T-helper 9 cell (primary cell): Measurements from ENCODE around the gene ZBED3.
"Not testable (repeated sequence)": the region's sequence is repeated elsewhere in the genome, so short reads cannot be mapped to it uniquely, and the experiment has no call there.

ENCODE experiments used
- DNase-seq: peaks from one replicate; pipeline ENCODE4 v3.0.0-alpha.2; 2020
- total RNA-seq, 2 donors: gene quantifications; one replicate each; lab custom pipeline; 2026; lab: John Stamatoyannopoulos, UW

Gene ZBED3
- total RNA-seq: 0.56 to 0.72 reads per million in 2 donors

- DNase-seq: peak; percentile 30
These were observed at the start of gene ZBED3 for GRCh38 chr5:77086689-77087483. Gene ZBED3, minus strand, starts transcription at chr5:77087285. Its CDS starts 9,407 bp downstream, at chr5:77077878.

- no peak for DNase-seq
These were observed 46.1 kb upstream of the ZBED3 start for GRCh38 chr5:77133061-77133758.

- DNase-seq: no peak
These were observed 44.3 kb upstream of the ZBED3 start for GRCh38 chr5:77131361-77131760.

GRCh38 chr5:77129391-77129990 is 42.4 kb upstream of the ZBED3 start:
- no peak for DNase-seq

- no peak for DNase-seq
These were observed 41.5 kb upstream of the ZBED3 start for GRCh38 chr5:77128411-77129061.

GRCh38 chr5:77123057-77123456 is 36.0 kb upstream of the ZBED3 start:
- DNase-seq: no peak

DNA sequence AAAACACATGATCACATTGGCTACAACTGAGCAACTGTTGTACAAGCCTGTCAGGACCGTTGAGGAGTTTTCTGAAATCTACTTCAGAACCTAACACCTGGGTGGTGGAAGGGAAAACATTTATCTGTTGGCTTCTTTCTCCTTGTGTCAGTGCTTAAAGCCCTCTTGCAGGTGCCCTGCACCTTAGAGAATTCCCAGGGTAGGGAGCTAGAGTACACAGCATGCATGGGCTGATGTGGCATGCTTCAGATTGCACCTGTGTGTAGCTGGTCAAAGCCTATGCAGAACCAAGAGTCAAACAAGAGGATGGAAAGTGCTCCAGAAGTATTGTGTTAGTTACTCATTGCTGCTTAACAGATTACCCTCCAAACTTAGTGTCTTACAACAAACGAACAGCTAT is 33.6 kb upstream of the ZBED3 start:
- no peak for DNase-seq

- DNase-seq: no peak
These were observed 33.0 kb upstream of the ZBED3 start for GRCh38 chr5:77120086-77120485.

DNA sequence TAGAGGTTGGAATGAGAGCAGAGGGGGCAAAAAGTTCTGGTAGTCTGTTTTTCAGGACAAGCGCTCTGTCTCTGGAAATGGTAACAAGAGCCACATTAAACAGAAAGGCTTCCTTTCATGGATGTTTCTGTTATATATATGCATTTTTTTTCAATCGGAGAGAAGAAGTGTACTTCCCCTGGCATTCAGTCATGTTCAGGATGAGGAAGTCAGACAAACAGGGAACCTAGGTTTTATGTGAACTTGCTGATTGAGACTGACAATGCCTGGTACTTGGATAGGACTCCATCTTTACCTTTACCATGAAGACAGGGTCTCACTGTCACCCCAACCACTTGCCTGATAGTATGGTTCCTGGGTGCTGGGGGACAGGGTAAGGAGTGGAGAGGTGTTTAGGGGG is 30.1 kb upstream of the ZBED3 start:
- no peak for DNase-seq

- not testable (repeated sequence) for DNase-seq
These were observed 19.9 kb upstream of the ZBED3 start for GRCh38 chr5:77107035-77107434.

GRCh38 chr5:77104813-77105212 is 17.7 kb upstream of the ZBED3 start:
- DNase-seq: no peak

DNA sequence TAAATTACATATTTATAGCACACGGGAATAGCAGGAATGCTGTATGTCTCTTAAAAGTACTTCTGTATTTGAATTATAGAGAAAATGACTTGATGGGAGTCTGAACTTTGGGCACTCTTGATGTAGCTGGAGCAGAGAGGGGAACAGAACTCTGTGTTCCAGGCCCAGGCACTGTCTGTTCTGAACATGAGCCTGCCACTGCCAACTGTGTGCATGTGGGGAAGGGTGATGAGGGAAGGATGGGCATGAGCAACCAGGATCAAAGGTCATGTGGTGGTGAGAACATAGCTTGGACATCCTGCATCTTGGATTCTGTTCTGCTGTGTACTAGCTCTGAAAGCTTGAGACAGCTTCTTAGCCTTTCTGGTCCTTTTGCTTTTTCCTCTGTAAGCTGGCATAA is 16.4 kb upstream of the ZBED3 start:
- no peak for DNase-seq

- no peak for DNase-seq
These were observed 15.5 kb upstream of the ZBED3 start for GRCh38 chr5:77102549-77102948.

DNA sequence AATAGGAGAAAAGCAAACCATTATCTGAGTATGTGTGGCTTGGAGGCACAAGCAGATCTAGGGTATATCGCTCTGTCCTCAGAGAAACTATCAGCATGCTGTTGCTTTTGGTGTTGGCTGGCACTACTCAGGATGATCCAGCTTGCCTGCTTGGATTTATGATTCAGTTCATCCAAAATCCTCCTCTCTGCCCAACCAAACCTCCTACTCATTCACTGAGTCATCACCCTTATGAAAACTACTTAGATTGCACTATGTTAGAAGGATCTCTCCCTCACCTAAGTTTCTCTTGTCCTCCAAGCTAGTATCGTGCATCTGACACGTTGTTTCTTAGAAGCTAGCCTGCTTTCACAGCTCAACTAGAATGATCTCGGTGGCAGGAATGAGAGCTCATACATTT is 14.2 kb upstream of the ZBED3 start:
- no peak for DNase-seq

DNA sequence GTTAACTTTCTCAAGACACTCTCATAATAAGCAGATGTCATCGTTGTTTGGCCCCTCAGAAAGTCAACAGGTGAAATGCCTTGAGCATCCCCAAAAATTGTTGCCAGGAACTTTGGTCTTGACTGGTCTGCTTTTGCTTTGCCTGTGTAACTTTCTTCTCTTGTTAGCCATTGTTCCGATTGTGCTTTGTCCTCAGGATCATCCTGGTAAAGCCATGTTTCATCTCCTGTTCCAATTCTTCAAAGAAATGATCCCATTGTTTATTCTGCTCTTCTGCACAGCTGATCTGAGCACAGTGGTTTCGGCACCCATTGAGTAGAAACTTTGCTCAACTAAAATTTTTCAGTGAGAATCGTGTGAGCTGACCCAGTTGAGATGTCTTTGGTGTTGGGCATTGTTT is 8.1 kb upstream of the ZBED3 start:
- no peak for DNase-seq

DNA sequence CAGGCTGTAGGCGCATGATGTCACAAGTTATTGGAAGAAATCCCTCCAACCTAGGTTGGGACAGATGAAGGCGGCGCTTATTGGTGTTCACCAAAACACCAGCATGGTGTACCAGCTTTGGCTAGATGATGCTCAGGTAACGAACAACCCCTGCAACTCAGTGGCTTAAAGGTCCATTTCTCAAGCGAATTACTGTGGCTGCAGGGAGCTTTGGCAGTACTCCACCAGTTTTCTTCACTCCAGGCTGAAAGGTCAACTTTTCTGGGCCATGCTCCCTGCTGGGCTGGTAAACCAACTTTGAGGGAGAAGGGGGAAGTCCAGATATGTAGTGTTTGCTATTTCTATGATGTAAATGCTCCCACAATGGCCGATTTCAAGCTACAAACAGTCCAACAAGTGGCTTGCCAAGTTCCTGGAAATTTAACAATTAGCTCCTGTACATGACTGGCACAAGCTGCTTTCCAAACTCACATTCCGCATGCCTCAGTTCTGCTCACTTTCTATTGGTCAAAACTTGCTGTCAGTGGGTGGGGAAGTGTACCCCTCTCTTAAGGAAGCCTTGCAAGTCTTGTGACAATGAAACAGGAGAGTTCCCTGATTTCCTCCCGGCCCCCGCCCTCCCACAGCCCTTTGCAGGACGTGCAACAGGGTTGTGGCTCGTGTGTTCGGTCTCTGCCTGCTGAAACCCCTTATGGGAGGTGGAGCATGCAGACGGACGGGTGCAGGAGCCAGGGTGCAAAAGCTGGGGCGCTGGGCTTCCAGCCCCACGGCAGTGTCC is 588 bp upstream of the ZBED3 start:
- DNase-seq: no peak

GRCh38 chr5:77086368-77086688 is 757 bp downstream of the ZBED3 start:
- no peak for DNase-seq

DNA sequence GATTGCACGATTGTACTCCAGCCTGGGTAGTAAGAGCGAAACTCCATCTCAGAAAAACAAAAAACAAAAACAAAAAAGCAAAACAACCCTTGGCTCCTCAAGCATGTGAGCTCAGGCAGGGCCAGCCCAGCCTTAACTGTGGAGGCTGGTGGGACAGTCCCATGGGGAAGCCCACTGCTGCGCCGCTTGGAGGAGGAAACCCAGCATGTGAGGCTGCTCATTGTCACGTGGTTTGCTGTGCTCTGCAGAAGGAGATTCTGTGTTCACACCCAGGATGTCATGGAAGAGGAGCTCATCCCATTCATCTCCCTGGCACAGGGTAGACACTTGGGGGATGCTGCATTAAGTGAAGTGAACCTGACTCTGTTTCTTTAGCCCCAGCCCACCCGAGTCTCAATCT is 4.0 kb downstream of the ZBED3 start:
- no peak for DNase-seq

GRCh38 chr5:77082280-77082679 is 4.8 kb downstream of the ZBED3 start:
- no peak for DNase-seq

- no peak for DNase-seq
These were observed 6.2 kb downstream of the ZBED3 start for GRCh38 chr5:77080905-77081304.

GRCh38 chr5:77080479-77080878 is 6.6 kb downstream of the ZBED3 start:
- not testable (repeated sequence) for DNase-seq

DNA sequence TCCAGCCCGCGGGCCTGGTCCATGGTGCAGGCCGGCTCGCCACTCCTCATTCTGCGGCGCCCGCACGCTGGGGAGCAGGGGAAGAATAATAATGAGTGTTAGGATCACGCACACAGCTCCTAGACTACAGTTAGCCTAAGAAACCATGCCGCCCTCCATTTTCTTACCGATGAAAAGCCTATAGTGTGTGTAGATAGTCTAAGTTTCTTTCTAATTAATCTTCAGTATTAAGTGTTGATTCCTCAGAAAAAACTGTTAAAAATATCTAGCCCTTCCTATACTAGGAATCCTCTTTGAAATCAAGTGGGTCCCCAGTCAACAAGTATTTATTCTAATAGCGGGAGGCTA is 9.3 kb downstream of the ZBED3 start:
- no peak for DNase-seq
